GF-D8 (cell line): ENCODE results near the gene SLC35E3.
"Not testable (repeated sequence)": the region's sequence is repeated elsewhere in the genome, so short reads cannot be mapped to it uniquely, and the experiment has no call there.

ENCODE experiments used
- DNase-seq: peaks from one replicate; lab custom pipeline; 2025; lab: John Stamatoyannopoulos, UW

SLC35E3 gene

GRCh38 chr12:68794653-68795251 is 48.8 kb downstream of the SLC35E3 start:
- DNase-seq = no peak

DNA sequence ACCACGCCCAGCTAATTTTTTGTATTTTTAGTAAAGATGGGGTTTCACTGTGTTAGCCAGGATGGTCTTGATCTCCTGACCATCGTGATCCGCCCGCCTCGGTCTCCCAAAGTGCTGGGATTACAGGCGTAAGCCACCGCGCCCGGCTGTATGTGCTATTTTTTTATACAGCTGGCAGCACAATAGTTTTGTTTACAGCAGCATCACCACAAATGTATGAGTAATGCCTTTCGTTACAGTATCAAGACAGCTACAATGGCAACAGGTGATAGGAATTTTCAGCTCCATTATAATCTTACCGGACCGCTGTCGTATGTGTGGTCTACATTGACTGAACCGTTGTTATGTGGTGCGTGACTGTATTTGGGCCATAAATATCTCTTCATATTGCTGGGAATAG is 50.4 kb downstream of the SLC35E3 start:
- no peak for DNase-seq

DNA sequence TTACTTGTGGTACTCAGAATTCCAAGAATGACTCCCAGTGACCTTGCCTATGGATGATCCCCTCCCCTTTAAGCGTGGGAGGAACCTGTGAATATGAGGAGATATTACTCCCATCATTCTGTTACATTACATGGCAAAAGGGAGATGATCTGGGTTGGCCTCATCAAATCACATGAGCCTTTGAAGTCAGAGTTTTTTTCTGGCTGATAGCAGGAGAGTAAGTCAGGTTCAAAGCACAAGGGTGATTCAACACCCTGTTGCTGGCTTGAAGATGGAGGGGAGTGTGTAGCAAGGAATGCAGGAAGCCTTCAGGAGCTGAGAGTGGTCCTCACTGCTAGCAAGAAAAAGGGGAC is 52.9 kb downstream of the SLC35E3 start:
- no peak for DNase-seq

DNA sequence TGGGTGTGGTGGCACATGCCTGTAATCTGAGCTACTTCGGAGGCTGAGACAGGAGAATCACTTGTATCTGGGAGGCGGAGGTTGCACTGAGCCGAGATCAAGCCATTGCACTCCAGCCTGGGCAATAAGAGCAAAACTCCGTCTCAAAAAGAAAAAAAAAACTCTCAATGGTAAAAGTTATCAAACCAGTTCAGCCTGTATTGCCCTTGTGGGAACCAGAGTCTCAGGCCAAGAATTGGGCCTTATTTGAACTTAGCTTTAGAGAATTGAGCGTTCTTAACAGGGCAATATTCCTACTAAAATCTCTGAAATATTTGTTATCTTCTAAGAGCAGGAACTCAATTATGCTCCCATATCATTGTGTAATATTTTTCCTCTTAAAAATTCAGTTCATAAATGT is 54.3 kb downstream of the SLC35E3 start:
- no peak for DNase-seq

- not testable (repeated sequence) for DNase-seq
Measured at GRCh38 chr12:68801124-68801523, 55.1 kb downstream of the SLC35E3 start.

DNA sequence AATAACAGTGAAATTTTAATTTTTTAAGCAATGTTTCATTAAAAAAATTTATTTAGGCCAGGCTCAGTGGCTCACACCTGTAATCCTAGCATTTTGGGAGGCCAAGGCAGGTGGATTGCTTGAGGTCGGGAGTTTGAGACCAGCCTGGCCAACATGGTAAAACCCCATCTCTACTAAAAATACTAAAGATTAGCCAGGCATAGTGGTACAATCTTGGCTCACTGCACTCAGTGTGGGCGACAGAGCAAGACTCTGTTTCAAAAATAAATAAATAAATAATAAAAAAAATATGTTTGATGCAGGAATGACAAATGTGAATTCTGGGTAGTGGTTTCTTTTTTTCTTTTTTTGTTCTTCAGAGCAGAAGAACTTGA is 56.4 kb downstream of the SLC35E3 start:
- not testable (repeated sequence) for DNase-seq

DNA sequence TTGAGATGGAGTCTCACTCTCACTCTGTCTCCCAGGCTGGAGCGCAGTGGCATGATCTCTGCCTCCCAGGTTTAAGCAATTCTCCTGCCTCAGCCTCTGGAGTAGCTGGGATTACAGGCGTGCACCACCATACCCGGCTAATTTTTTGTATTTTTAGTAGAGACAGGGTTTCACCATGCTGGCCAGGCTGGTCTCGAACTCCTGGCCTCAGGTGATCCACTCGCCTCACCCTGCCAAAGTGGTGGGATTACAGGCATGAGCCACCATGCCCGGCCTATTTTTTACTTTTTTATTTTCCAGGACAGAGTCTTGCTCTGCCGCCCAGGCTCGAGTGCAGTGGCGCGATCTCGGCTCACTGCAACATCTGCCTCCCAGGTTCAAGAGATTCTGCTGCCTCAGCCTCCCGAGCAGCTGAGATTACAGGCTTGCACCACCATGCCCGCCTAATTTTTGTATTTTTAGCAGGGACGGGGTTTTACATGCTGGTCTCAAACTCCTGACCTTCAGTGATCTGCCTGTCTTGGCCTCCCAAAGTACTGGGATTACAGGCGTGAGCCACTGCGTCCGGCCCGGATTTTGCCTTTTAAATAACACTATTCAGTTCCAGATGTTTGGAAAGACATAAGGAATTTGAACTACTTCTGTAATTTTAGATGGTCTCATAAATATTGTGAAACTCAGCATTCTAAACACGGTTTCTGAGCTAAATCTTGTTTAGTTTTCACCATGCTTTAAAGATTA is 57.1 kb downstream of the SLC35E3 start:
- DNase-seq = not testable (repeated sequence)

DNA sequence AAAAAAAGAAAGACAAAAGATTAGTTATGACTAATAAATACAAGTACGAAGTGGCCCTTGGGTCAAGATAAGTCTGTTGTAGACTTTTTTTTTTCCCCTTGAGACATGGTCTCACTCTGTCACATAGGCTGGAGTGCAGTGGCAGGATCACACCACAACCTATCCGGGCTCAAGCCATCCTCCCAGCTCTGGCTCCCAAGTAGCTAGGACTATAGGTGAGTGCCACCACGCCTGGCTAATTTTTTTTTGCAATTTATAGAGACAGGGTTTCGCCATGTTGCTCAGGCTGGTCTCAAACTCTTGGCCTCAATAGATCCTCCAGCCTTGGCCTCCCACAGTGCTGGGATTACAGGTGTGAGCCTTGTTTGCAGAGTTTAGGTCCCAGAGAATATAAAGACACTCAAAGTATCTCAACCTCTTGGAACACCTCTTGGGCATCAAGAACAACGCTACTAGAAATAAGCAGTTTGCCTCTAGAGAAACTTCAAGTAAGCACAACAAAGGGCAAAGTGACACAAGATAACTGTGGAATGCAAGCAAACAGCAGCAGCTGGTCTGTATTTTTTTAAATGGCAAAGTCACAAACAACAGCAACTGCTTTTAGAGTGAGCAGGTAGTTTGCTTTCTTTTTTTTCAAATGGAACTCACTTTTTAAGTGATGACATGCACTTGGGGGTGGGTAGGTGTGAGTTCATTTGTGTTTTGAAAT is 58.1 kb downstream of the SLC35E3 start:
- no peak for DNase-seq

DNA sequence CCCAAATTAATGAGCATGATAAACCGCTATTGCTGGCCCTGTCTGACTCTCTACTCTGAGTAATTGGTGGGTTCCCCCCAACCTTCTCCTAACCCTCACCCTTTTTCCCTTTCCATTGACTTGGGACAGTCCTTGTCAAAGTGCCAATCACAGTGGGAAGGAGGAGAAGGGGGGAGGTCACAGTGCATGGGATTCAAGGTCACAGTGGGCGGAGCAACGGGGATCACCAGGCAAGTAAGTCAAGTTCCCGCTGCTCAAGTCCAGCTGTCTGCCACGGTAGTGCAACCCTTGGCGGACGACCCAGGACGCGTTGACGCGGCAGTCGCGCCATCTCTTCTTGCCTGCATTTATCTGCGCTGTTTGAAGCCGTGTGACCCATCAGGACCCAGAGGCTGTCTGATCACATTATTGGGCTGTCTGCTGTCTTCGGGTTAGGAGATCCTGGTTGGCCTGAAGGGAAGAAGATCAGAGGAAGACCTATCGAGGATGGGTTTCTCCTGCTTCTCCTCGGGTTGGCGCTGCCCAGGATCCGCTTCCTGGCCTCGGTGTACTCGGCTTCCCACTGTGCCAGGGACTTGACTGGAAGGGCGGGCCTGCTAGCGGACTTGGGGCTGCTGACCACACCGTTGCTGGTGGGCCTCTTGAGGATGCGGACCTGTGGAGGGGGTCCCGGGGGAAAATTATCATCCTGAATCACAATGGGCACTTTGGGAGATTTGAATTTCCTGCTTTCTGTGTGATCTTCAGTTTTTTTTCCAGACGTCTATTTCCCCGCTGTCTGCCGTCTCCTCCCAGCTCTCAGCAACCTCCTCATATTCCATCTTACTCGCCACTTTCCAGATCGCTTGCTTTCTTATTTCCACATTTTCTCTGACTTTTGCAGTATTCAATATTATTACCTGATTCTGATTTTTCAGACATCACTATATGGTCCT is 58.9 kb downstream of the SLC35E3 start:
- no peak for DNase-seq

GRCh38 chr12:68805592-68806120 is 59.7 kb downstream of the SLC35E3 start:
- DNase-seq = no peak

DNA sequence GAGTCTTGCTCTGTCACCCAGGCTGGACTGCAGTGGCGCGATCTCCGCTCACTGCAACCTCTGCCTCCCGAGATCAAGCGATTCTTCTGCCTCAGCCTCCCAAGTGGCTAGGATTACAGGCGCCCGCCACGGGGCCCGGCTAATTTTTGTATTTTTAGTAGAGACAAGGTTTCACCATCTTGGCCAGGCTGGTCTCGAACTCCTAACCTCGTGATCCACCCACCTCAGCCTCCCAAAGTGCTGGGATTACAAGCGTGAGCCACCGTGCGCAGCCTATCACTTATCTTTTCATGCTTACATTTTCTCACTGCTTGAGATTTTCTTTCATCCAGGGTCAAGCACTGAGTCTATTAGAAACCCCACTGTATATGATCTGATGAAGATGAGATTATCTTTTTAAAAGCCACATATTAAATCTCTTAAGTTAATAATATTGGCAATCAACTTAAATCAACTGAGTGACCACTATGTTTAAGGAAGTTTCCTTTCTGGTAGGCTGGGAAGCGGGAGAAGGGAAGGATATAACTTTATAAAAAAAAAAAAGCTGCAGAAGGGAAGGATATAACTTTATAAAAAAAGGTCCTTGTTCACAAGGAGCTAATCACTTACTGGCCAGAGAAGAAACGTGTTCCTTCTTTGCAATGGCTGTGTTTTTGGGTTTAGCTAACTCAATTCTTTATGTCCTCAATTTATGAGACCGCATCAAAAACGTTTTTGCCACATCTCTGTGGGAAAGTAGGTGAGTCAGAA is 60.7 kb downstream of the SLC35E3 start:
- no peak for DNase-seq

DNA sequence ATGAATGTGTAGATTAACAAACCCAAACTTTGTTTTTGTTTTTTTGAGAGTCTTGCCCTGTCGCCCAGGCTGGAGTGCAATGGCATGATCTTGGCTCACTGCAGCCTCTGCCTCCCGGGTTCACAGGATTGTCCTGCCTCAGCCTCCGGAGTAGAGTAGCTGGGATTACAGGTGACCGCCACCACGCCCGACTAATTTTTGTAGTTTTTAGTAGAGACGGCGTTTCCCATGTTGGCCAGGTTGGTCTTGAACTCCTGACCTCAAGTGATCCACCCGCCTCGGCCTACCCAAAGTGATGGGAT is 61.2 kb downstream of the SLC35E3 start:
- not testable (repeated sequence) for DNase-seq

DNA sequence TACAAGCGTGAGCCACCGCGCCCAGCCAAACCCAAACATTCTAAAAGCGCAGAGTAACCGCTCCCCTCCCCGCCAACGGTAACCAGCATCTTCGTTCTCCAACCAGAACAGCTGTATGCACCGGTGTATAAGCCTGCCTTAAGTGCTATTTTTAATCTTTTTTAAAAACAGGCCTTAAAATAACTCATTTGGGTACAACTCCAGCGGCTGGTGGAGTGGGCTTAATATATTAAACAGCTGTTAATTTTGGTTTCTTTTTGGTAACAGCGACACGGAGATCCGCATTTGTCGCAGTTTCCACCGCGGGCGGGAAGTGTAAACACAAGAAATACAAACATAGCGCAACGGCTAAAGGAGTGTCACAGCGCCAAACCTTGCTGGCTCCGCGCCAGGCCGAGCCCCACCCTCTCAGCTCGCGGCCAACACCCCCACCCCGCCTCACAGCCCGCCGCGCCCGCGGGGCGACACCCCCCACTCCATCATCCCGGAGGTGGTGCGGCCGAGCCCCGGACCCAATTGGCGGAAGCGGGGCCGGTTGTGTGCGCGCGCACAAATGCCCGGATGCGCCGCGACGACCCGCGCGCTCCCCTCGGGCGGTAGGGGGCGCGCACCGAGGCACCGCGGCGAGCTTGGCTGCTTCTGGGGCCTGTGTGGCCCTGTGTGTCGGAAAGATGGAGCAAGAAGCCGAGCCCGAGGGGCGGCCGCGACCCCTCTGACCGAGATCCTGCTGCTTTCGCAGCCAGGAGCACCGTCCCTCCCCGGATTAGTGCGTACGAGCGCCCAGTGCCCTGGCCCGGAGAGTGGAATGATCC is 61.8 kb downstream of the SLC35E3 start, which contains the start of gene MDM2:
TSS of gene MDM2 (plus strand) at position 602 of the 812 bp plus-strand sequence. CDS start 301 bp downstream, outside the sequence.
- DNase-seq = peak; percentile 67

GRCh38 chr12:68808388-68809189 is 62.6 kb downstream of the SLC35E3 start:
- peak; percentile 31 for DNase-seq

GRCh38 chr12:68809190-68810026 is 63.4 kb downstream of the SLC35E3 start:
- no peak for DNase-seq

- not testable (repeated sequence) for DNase-seq
Measured at GRCh38 chr12:68810027-68810389, 64.0 kb downstream of the SLC35E3 start.

- not testable (repeated sequence) for DNase-seq
Measured at GRCh38 chr12:68811573-68811972, 65.6 kb downstream of the SLC35E3 start.

- DNase-seq = no peak
Measured at GRCh38 chr12:68812553-68813241, 66.7 kb downstream of the SLC35E3 start.
